Colonic mucosa (tissue), 4 donors: Measurements from ENCODE around the gene TEN1. TPM values are rescaled to one million over a fixed set of nuclear protein-coding genes. Genes with fewer than 3 reads are reported as not detected.

Source experiments
- DNase-seq: peaks from one replicate; pipeline ENCODE4 v3.0.0-alpha.2; 2020
- H3K27ac ChIP-seq: fragments of 200-600 bp; one replicate; pipeline ENCODE4 v1.8.0; 2021
- H3K27me3 ChIP-seq: fragments of 200-600 bp; one replicate; pipeline ENCODE4 v1.8.0; 2021
- H3K36me3 ChIP-seq: fragments of 200-600 bp; one replicate; pipeline ENCODE4 v1.8.0; 2021
- H3K4me1 ChIP-seq: fragments of 200-600 bp; one replicate; pipeline ENCODE4 v1.8.0; 2021; ENCODE audit warnings: mild to moderate bottlenecking
- H3K4me3 ChIP-seq: fragments of 200-600 bp; one replicate; pipeline ENCODE4 v1.8.0; 2021
- H3K9ac ChIP-seq, 2 donors: one replicate each; pipeline ENCODE4 v1.7.0; 2013; ENCODE audit warnings: control low read depth in 2 of 2, low read depth in 2 of 2, low read length in 2 of 2
- H3K9me3 ChIP-seq: fragments of 200-600 bp; one replicate; pipeline ENCODE4 v1.8.0; 2021
- CTCF ChIP-seq: fragments of 200-600 bp; IDR thresholded peaks from one replicate; pipeline ENCODE4 v1.8.0; 2022; ENCODE audit warnings: antibody characterized with exemption, mild to moderate bottlenecking
- intact Hi-C: fragments of 100-400 bp; cut with DNase I; formaldehyde crosslinking; loops from one replicate; pipeline ENCODE4 v1.14.1; 2022
- total RNA-seq, 2 donors: library from RNA; stranded (reverse); fragmentation: NEBNext Ultra II Directional in 1 of 2; extraction: Animal tissue kit (Norgen Biotek cat#: 25700) in 1 of 2; gene quantifications; one replicate each; pipeline ENCODE4 v1.2.1, GENCODE V29; 2021
- donor health status: healthy.
- donor health status: DM: no; HTN: no; CAD: no.
- donor health status: DM: no; HTN: no; CAD: no.

TEN1 gene
- 10 to 100 TPM; 15.9 to 18.6 TPM for total RNA-seq

- H3K27me3 ChIP-seq = no peaks in the 10 kb centered on the region
- TF ChIP-seq CTCF = no peak
- peak within 1 kb of the TSS; percentile 94 for H3K27ac ChIP-seq
- DNase-seq = peak; percentile 98
- intact Hi-C loops = no loop called here
- H3K9me3 ChIP-seq = no peaks in the 10 kb centered on the region
- H3K4me3 ChIP-seq = peak within 1 kb of the TSS; percentile 84
- peak within 1 kb of the TSS; percentile 99 to 100 for H3K9ac ChIP-seq
- H3K4me1 ChIP-seq = peaks cover 17% of the 10 kb centered on the region
- H3K36me3 ChIP-seq = no peaks in the 10 kb centered on the region
Measured at GRCh38 chr17:75978938-75979704, at the start of gene TEN1, which contains the start of gene ACOX1. Gene TEN1 (plus strand): TSS chr17:75979240. CDS start chr17:75986193, 6,953 bp downstream. Gene ACOX1 (minus strand): TSS chr17:75979166. CDS start chr17:75979073, 93 bp downstream.

GRCh38 chr17:75931062-75931461 lies 48.0 kb upstream of the TEN1 start:
- Histone ChIP-seq H3K4me3 (no peak overlapping the region), H3K27ac (no peak overlapping the region), H3K36me3 (no peaks in the 10 kb centered on the region), H3K9ac (no peak overlapping the region), H3K9me3 (no peaks in the 10 kb centered on the region), H3K4me1 (no peaks in the 10 kb centered on the region), H3K27me3 (no peaks in the 10 kb centered on the region)
- DNase-seq = no peak
- intact Hi-C loops = no loop called here
- TF ChIP-seq CTCF = no peak

- intact Hi-C loops = no loop called here
- Histone ChIP-seq H3K27me3 (no peaks in the 10 kb centered on the region), H3K9me3 (no peaks in the 10 kb centered on the region), H3K4me3 (no peak overlapping the region), H3K9ac (no peak overlapping the region), H3K4me1 (no peaks in the 10 kb centered on the region), H3K36me3 (no peaks in the 10 kb centered on the region), H3K27ac (no peak overlapping the region)
- no peak for DNase-seq
- TF ChIP-seq CTCF = no peak
Measured at GRCh38 chr17:75932852-75933251, 46.2 kb upstream of the TEN1 start.

- no peak for DNase-seq
- Histone ChIP-seq H3K27me3 (no peaks in the 10 kb centered on the region), H3K4me1 (no peaks in the 10 kb centered on the region), H3K9me3 (no peaks in the 10 kb centered on the region), H3K36me3 (no peaks in the 10 kb centered on the region), H3K9ac (no peak overlapping the region), H3K27ac (no peak overlapping the region), H3K4me3 (no peak overlapping the region)
- intact Hi-C loops = no loop called here
- TF ChIP-seq CTCF = no peak
Measured at GRCh38 chr17:75933808-75934207, 45.2 kb upstream of the TEN1 start.

- intact Hi-C loops = no loop called here
- H3K27ac ChIP-seq = no peak overlapping the region
- no peaks in the 10 kb centered on the region for H3K9me3 ChIP-seq
- H3K27me3 ChIP-seq = no peaks in the 10 kb centered on the region
- no peak overlapping the region for H3K4me3 ChIP-seq
- DNase-seq = no peak
- H3K9ac ChIP-seq = no peak overlapping the region
- TF ChIP-seq CTCF = no peak
- H3K36me3 ChIP-seq = no peaks in the 10 kb centered on the region
- H3K4me1 ChIP-seq = no peaks in the 10 kb centered on the region
Measured at GRCh38 chr17:75937652-75938051, 41.4 kb upstream of the TEN1 start.
